HepG2 (cell line): ENCODE results near the gene WDR19.

Experiments used
- BCL6 ChIP-seq: IDR thresholded peaks from 2 replicates; pipeline ENCODE4 v1.6.1; 2016; ENCODE audit warnings: missing genetic modification reagents, missing compliant biosample characterization
- CTCF ChIP-seq: sonication (generic); formaldehyde crosslinking; IDR thresholded peaks from 2 replicates; pipeline ENCODE4 v1.5.0; 2020; ENCODE audit warnings: mild to moderate bottlenecking, missing genetic modification reagents, moderate library complexity
- ERF ChIP-seq: IDR thresholded peaks from 2 replicates; pipeline ENCODE4 v1.6.1; 2018; ENCODE audit warnings: missing biosample characterization, missing genetic modification reagents
- SMC3 ChIP-seq: IDR thresholded peaks from 2 replicates; pipeline ENCODE4 v1.6.1; 2011; ENCODE audit warnings: low read length, improper control_type of control experiment
- ZBTB14 ChIP-seq: sonication (generic); formaldehyde crosslinking; IDR thresholded peaks from 2 replicates; pipeline ENCODE4 v1.4.0; 2020; ENCODE audit warnings: missing genetic modification reagents

- TF ChIP-seq BCL6 (CRISPR knock-in tag) = no peak
- no peak for TF ChIP-seq ERF (CRISPR knock-in tag)
- TF ChIP-seq SMC3 = no peak
- no peak for TF ChIP-seq CTCF (CRISPR knock-in tag)
- no peak for TF ChIP-seq ZBTB14 (CRISPR knock-in tag)
These were observed 138.2 kb downstream of the WDR19 start for GRCh38 chr4:39320381-39321115.
